Activated gamma-delta T cell (primary cell): ENCODE results near the gene STRIT1.
"Not testable (repeated sequence)": the region's sequence is repeated elsewhere in the genome, so short reads cannot be mapped to it uniquely, and the experiment has no call there.

Source experiments
- DNase-seq: peaks from one replicate; lab custom pipeline; 2025; lab: John Stamatoyannopoulos, UW

STRIT1 gene

GRCh38 chr3:155313300-155313699 lies 19.8 kb upstream of the STRIT1 start:
- DNase-seq: no peak

- DNase-seq: no peak
These were observed 19.3 kb upstream of the STRIT1 start for GRCh38 chr3:155312781-155313180.

- no peak for DNase-seq
These were observed 16.1 kb upstream of the STRIT1 start for GRCh38 chr3:155309581-155309980.

GRCh38 chr3:155308831-155309230 lies 15.3 kb upstream of the STRIT1 start:
- DNase-seq: no peak

- DNase-seq: no peak
These were observed 13.7 kb upstream of the STRIT1 start for GRCh38 chr3:155307183-155307582.

GRCh38 chr3:155304394-155304793 lies 10.9 kb upstream of the STRIT1 start:
- DNase-seq: no peak

- DNase-seq: no peak
These were observed 10.1 kb upstream of the STRIT1 start for GRCh38 chr3:155303540-155304097.

- no peak for DNase-seq
These were observed 9.4 kb upstream of the STRIT1 start for GRCh38 chr3:155302891-155303290.

GRCh38 chr3:155302481-155302880 lies 9.0 kb upstream of the STRIT1 start:
- DNase-seq: no peak

GRCh38 chr3:155297100-155297499 lies 3.6 kb upstream of the STRIT1 start:
- no peak for DNase-seq

GRCh38 chr3:155296413-155296812 lies 2.9 kb upstream of the STRIT1 start:
- no peak for DNase-seq

GRCh38 chr3:155292693-155293092 lies 790 bp downstream of the STRIT1 start:
- no peak for DNase-seq

GRCh38 chr3:155292133-155292532 lies 1.4 kb downstream of the STRIT1 start:
- no peak for DNase-seq

GRCh38 chr3:155286736-155287135 lies 6.7 kb downstream of the STRIT1 start:
- no peak for DNase-seq

- DNase-seq: no peak
These were observed 7.5 kb downstream of the STRIT1 start for GRCh38 chr3:155285936-155286335.

- DNase-seq: no peak
These were observed 10.1 kb downstream of the STRIT1 start for GRCh38 chr3:155283092-155284056.

GRCh38 chr3:155282385-155283091 lies 10.9 kb downstream of the STRIT1 start:
- DNase-seq: no peak

- DNase-seq: no peak
These were observed 11.6 kb downstream of the STRIT1 start for GRCh38 chr3:155281912-155282311.

GRCh38 chr3:155276089-155276488 lies 17.4 kb downstream of the STRIT1 start:
- DNase-seq: not testable (repeated sequence)

GRCh38 chr3:155275159-155275754 lies 18.2 kb downstream of the STRIT1 start:
- DNase-seq: not testable (repeated sequence)

- not testable (repeated sequence) for DNase-seq
These were observed 19.0 kb downstream of the STRIT1 start for GRCh38 chr3:155274435-155274834.

- no peak for DNase-seq
These were observed 22.2 kb downstream of the STRIT1 start for GRCh38 chr3:155271343-155271613.
